ENCODE data around the gene KAZN. TPM values are rescaled to one million over a fixed set of nuclear protein-coding genes. Genes with fewer than 3 reads are reported as not detected.
A peak's percentile ranks its signal among the peaks of the same experiment; 100 is the strongest.

The KAZN gene
- polyA plus RNA-seq, 1 donor: 14.6 TPM

GRCh38 chr1:14803002-14803789 is 204.7 kb downstream of the KAZN start:
- DNase-seq: no peak

GRCh38 chr1:14804626-14805025 is 206.1 kb downstream of the KAZN start:
- no peak for DNase-seq

GRCh38 chr1:14806772-14807171 is 208.3 kb downstream of the KAZN start:
- no peak for DNase-seq

- no peak for DNase-seq
These were observed 210.3 kb downstream of the KAZN start for GRCh38 chr1:14808768-14809167.

- DNase-seq: no peak
These were observed 210.9 kb downstream of the KAZN start for GRCh38 chr1:14809191-14809981.

- peak; percentile 15 for DNase-seq
These were observed 212.3 kb downstream of the KAZN start for GRCh38 chr1:14810595-14811361.

GRCh38 chr1:14811573-14811972 is 213.1 kb downstream of the KAZN start:
- no peak for DNase-seq

GRCh38 chr1:14812189-14812588 is 213.7 kb downstream of the KAZN start:
- no peak for DNase-seq

- DNase-seq: no peak
These were observed 216.8 kb downstream of the KAZN start for GRCh38 chr1:14815175-14815877.

- no peak for DNase-seq
These were observed 219.0 kb downstream of the KAZN start for GRCh38 chr1:14817223-14818170.

GRCh38 chr1:14820295-14821085 is 222.0 kb downstream of the KAZN start:
- DNase-seq: peak; percentile 25

GRCh38 chr1:14822493-14822892 is 224.0 kb downstream of the KAZN start:
- DNase-seq: no peak

- DNase-seq: no peak
These were observed 224.5 kb downstream of the KAZN start for GRCh38 chr1:14822996-14823395.

- DNase-seq: no peak
These were observed 225.9 kb downstream of the KAZN start for GRCh38 chr1:14824314-14824915.

GRCh38 chr1:14825396-14825795 is 226.9 kb downstream of the KAZN start:
- no peak for DNase-seq

GRCh38 chr1:14826172-14826636 is 227.7 kb downstream of the KAZN start:
- DNase-seq: peak; percentile 55

GRCh38 chr1:14826731-14827326 is 228.3 kb downstream of the KAZN start:
- DNase-seq: no peak

- no peak for DNase-seq
These were observed 229.4 kb downstream of the KAZN start for GRCh38 chr1:14827870-14828269.

GRCh38 chr1:14828665-14829064 is 230.2 kb downstream of the KAZN start:
- DNase-seq: no peak

All from hindlimb muscle (tissue), 1 donor.